ENCODE data around the gene EBF4.

Gene EBF4

DNA sequence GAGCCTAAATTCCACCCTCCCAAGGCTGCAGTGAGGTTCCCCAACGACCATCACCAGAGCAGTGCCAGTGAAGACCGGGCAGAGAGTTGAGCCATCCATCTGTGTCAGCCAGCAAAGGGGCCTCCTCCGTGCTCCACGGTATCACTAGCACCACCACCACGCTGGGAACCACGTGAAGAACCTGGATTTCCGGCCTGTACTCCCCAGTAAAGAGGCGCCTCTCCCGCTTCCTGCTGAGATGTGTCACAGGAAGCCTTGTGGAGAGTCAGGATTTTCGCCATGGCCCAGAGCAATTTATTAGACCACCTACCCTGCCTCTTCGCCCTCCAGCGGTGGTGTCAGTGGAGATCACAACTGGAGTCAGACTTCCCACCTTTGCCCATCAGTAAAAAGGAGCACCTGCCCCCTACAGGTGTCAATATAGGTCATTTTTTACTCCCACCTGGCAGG, 79.1 kb downstream of the EBF4 start:
- TF ChIP-seq TAF1 (IDR thresholded peaks at IDR 0.05; ENCODE audit: borderline replicate concordance, low read depth, low read length): no peak
- DNase-seq (ENCODE audit: insufficient read length): no peak
- no peak for FAIRE-seq

DNA sequence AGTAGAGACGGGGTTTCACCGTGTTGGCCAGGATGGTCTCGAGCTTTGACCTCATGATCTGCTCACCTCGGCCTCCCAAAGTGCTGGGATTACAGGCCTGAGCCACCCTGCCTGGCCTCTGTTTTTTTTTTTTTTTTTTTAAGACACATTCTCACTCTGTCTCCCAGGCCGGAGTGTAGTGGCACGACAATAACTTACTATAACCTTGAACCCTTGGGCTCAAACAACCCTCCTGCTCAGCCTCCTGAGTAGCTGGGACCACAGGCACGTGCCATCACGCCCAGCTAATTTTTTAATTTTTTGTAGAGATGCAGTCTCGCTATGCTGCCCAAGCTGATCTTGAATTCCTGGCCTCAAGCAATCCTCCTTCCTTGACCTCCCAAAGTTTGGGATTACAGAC, 81.2 kb downstream of the EBF4 start:
- no peak for FAIRE-seq
- no peak for TF ChIP-seq POLR2A (IDR thresholded peaks at IDR 0.05; ENCODE audit: low read depth, low read length)
- TF ChIP-seq TAF1 (IDR thresholded peaks at IDR 0.05; ENCODE audit: borderline replicate concordance, low read depth, low read length): no peak
- TF ChIP-seq POLR2AphosphoS5 (IDR thresholded peaks at IDR 0.05; ENCODE audit: low read depth, low read length): no peak

DNA sequence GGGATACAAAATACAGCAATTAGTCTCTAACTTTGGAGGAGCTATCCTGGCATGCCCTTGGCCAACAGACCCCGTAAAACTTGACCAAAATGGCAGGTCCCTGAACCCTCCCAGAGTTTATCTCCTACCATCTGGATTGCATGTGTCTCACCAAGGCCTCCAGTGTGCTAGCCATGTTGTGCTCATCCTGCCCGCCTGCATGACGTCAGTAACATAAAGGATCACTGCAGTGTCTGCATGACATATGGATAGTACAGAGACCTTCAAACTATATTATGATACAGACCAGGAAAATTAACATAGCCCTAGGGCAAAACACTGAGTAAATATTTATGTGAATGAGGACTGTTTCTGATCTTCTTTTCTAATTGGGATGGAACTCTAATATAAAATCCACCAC, 82.6 kb downstream of the EBF4 start:
- TF ChIP-seq TAF1 (IDR thresholded peaks at IDR 0.05; ENCODE audit: borderline replicate concordance, low read depth, low read length) (no peak), POLR2AphosphoS5 (IDR thresholded peaks at IDR 0.05; ENCODE audit: low read depth, low read length) (no peak), POLR2A (IDR thresholded peaks at IDR 0.05; ENCODE audit: low read depth, low read length) (no peak)
- DNase-seq (ENCODE audit: insufficient read length) (no peak), FAIRE-seq (no peak)

More for the DNA sequence above, 81.2 kb downstream of the EBF4 start:
- DNase-seq (ENCODE audit: insufficient read length): no peak

- FAIRE-seq: no peak
- TF ChIP-seq POLR2AphosphoS5 (IDR thresholded peaks at IDR 0.05; ENCODE audit: low read depth, low read length): no peak
- no peak for TF ChIP-seq TAF1 (IDR thresholded peaks at IDR 0.05; ENCODE audit: borderline replicate concordance, low read depth, low read length)
- TF ChIP-seq POLR2A (IDR thresholded peaks at IDR 0.05; ENCODE audit: low read depth, low read length): no peak
- no peak for DNase-seq (ENCODE audit: insufficient read length)
These were observed 86.2 kb downstream of the EBF4 start for GRCh38 chr20:2778602-2779321.

GRCh38 chr20:2780948-2781347, 88.4 kb downstream of the EBF4 start:
- TF ChIP-seq POLR2A (IDR thresholded peaks at IDR 0.05; ENCODE audit: low read depth, low read length) (no peak), POLR2AphosphoS5 (IDR thresholded peaks at IDR 0.05; ENCODE audit: low read depth, low read length) (no peak), TAF1 (IDR thresholded peaks at IDR 0.05; ENCODE audit: borderline replicate concordance, low read depth, low read length) (no peak)
- DNase-seq (ENCODE audit: insufficient read length): no peak
- no peak for FAIRE-seq

GRCh38 chr20:2783908-2784566, 91.5 kb downstream of the EBF4 start:
- FAIRE-seq (no peak), DNase-seq (ENCODE audit: insufficient read length) (no peak)
- TF ChIP-seq POLR2A (IDR thresholded peaks at IDR 0.05; ENCODE audit: low read depth, low read length) (no peak), POLR2AphosphoS5 (IDR thresholded peaks at IDR 0.05; ENCODE audit: low read depth, low read length) (no peak), TAF1 (IDR thresholded peaks at IDR 0.05; ENCODE audit: borderline replicate concordance, low read depth, low read length) (no peak)

- TF ChIP-seq POLR2AphosphoS5 (IDR thresholded peaks at IDR 0.05; ENCODE audit: low read depth, low read length) (no peak), POLR2A (IDR thresholded peaks at IDR 0.05; ENCODE audit: low read depth, low read length) (no peak), TAF1 (IDR thresholded peaks at IDR 0.05; ENCODE audit: borderline replicate concordance, low read depth, low read length) (no peak)
- FAIRE-seq (no peak), DNase-seq (ENCODE audit: insufficient read length) (no peak)
These were observed 100.9 kb downstream of the EBF4 start for GRCh38 chr20:2793471-2793870.

DNA sequence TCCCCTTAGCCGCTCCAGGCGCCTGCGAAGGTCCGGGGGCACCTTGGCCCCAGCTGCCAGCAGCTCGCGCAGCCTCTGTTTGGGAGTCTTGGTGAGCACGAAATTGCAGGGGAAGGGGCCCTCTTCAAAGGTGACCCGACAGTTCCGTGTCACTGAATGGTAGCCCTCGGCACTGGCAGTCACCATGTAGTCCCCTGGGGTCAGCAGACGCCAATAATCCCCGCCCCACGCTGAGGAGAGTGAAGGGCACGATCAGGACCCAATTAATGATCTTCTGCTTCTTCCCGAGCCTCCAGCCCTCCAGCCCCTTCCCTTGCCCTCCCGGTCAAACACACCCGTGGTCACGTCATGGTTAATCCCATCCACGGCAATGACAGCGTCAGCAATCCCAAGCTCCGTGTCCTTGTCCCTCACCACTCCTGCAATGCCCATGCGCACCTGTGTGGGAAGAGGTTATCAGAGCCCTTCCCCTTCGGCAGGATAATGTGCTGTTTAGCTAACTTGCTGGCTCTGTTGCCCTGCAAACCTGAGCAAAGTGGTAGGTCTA, 101.7 kb downstream of the EBF4 start:
- no peak for DNase-seq (ENCODE audit: insufficient read length)
- TF ChIP-seq POLR2AphosphoS5 (IDR thresholded peaks at IDR 0.05; ENCODE audit: low read depth, low read length): no peak
- no peak for TF ChIP-seq TAF1 (IDR thresholded peaks at IDR 0.05; ENCODE audit: borderline replicate concordance, low read depth, low read length)
- TF ChIP-seq POLR2A (IDR thresholded peaks at IDR 0.05; ENCODE audit: low read depth, low read length): no peak
- no peak for FAIRE-seq

DNA sequence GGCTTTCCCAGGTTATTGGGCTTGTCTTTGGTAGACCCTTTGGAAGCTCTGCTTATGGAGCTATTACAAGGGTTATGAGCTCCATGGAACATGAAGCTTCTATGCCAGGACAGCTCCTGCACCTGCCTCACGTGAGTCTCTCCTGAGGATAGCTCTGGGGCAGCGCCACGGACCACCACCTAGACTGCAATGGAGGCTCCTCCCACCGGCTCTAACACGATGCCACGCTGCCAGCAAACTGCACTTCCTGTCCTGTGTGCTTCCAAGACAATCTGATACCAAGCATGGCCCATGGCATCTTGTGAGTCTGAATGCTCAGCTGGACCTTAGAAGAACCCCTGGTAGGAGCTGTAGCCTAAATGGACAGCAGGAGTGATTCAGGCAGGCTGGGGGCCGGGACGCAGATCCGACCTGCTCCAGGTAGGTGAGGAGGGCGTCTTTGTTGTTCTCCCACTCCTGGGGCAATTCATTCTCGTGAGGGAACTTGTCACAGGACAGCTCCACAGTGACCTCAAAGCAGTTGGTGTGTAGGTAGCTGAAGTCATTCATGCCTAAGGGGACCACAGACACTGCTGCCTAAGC, 102.4 kb downstream of the EBF4 start:
- no peak for TF ChIP-seq POLR2A (IDR thresholded peaks at IDR 0.05; ENCODE audit: low read depth, low read length)
- no peak for TF ChIP-seq POLR2AphosphoS5 (IDR thresholded peaks at IDR 0.05; ENCODE audit: low read depth, low read length)
- no peak for TF ChIP-seq TAF1 (IDR thresholded peaks at IDR 0.05; ENCODE audit: borderline replicate concordance, low read depth, low read length)
- no peak for FAIRE-seq
- no peak for DNase-seq (ENCODE audit: insufficient read length)

- TF ChIP-seq POLR2AphosphoS5 (IDR thresholded peaks at IDR 0.05; ENCODE audit: low read depth, low read length): no peak
- TF ChIP-seq TAF1 (IDR thresholded peaks at IDR 0.05; ENCODE audit: borderline replicate concordance, low read depth, low read length): no peak
- no peak for TF ChIP-seq POLR2A (IDR thresholded peaks at IDR 0.05; ENCODE audit: low read depth, low read length)
- FAIRE-seq (no peak), DNase-seq (ENCODE audit: insufficient read length) (no peak)
These were observed 102.9 kb downstream of the EBF4 start for GRCh38 chr20:2795451-2795850.

- FAIRE-seq: no peak
- no peak for DNase-seq (ENCODE audit: insufficient read length)
- TF ChIP-seq POLR2AphosphoS5 (IDR thresholded peaks at IDR 0.05; ENCODE audit: low read depth, low read length) (no peak), POLR2A (IDR thresholded peaks at IDR 0.05; ENCODE audit: low read depth, low read length) (no peak), TAF1 (IDR thresholded peaks at IDR 0.05; ENCODE audit: borderline replicate concordance, low read depth, low read length) (no peak)
These were observed 103.6 kb downstream of the EBF4 start for GRCh38 chr20:2796011-2796660.
